Activated CD4-positive, alpha-beta T cell treated with anti-CD3 and anti-CD28 coated beads, Interleukin-10, Interleukin-2, amounts not matched to agents 100 ng/mL and 50 ng/mL, durations not matched to agents 16 hours and 8 hours (primary cell): ENCODE results near the gene CEMIP2.

Source experiments
- DNase-seq: peaks from one replicate; pipeline ENCODE4 v3.0.0-alpha.2; 2020

The CEMIP2 gene

GRCh38 chr9:71637375-71637774 lies 130.9 kb downstream of the CEMIP2 start:
- no peak for DNase-seq

GRCh38 chr9:71636143-71636839 lies 132.0 kb downstream of the CEMIP2 start:
- DNase-seq, result no peak

GRCh38 chr9:71634752-71635151 lies 133.6 kb downstream of the CEMIP2 start:
- DNase-seq, result no peak
